ENCODE results near the gene SUCO.

The SUCO gene

DNA sequence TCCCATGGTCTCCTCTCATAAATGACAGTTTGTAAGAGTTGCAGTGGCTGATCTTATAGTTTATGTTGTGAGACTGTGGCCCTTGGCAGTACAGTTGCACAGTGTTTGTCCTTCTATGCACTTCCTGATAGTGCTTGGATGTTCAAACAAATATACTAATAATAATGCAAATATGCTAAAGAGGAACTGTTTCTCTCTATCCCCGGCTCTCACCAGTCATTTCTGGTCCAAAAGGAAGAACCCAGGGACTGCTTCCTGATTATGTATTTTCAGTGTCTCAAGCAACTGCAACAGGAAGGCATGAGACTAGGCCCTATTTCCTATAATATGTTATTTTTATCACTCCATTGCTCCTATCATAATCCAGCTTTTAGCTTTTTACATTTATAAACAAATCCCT lies 17.0 kb upstream of the SUCO start:
- no peak for DNase-seq (ENCODE audit: insufficient read length, low spot score)
- no peak for FAIRE-seq

- FAIRE-seq, result no peak
Observed at GRCh38 chr1:172517081-172517480, 15.9 kb upstream of the SUCO start.

DNA sequence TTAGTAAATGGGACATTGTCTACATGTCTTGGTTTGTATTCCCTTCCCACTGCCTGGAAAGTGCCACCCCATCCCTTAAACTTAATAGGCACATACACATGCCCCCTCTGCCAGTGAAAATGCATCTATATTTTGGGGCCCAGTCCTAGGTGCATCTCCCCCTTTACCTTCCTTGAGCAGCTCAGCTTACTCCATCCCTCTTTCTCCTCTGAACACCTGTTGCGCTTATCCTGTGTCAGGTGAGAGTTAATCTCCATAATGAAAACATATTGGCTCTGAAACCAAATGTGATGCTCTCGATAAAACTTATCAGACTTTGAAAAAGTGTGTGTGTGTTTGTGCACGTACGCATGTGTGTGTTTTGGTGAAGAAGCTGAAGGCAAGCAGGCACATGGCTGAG lies 15.4 kb upstream of the SUCO start:
- DNase-seq (ENCODE audit: insufficient read length, low spot score) (no peak), FAIRE-seq (no peak)

More at GRCh38 chr1:172517081-172517480, 15.9 kb upstream of the SUCO start:
- DNase-seq (ENCODE audit: insufficient read length, low spot score), result no peak

GRCh38 chr1:172529304-172529703 lies 3.6 kb upstream of the SUCO start:
- no peak for DNase-seq (ENCODE audit: insufficient read length, low spot score)
- FAIRE-seq, result no peak

DNA sequence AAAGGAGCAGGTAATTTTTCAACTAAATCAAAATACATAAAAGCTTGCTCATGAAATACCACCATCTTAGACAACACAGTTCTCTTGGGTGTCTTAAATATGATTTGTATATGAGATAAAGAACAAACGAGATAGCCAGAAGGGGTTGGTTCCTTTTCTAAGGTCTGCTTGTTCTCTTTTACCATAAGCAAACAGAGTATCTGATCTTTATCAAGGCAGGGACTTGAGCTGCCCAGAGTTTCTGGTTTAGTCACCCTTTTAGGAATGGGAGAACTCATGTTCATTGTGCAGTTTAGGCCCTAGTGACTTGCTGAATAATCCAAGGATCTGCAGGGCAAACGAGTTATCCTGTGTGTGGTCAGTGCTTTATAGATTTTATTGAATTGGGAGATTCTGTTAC lies 3.0 kb upstream of the SUCO start:
- FAIRE-seq (no peak), DNase-seq (ENCODE audit: insufficient read length, low spot score) (no peak)

DNA sequence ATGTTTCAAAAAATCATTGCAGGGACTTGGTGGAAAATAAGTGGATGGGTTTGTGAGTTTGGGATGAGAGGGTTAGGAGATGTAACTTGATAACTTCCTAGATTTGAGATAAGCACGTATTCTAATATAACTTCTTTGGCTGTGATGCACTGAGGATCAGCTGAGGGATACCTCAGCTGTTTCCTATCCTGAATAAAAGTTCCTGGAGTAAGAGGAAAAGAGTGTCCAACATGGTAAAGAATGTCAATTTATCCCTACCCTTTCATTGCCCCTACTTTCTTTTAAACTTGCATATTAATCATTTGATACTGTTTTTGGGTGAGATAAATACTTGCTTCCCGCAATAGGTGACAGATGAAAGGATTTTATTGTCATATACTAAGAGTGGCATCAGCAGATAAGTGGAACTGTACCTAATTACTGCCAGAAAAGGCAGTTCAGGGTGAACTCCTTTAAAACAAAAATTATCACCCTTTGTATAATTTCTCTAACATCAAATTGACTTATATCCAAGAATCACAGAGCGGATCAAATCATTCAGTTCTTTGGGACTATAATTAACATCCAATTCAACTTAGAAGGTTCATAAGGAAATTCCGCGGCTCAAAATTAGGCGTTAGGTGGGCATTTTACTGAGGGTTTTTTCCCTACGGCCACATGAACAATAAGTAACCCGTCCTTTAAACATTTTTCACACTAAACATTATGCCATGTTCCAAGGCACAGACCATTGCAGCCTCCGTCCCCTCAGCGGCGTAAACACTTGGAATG lies 1.4 kb upstream of the SUCO start:
- FAIRE-seq (no peak), DNase-seq (ENCODE audit: insufficient read length, low spot score) (no peak)

DNA sequence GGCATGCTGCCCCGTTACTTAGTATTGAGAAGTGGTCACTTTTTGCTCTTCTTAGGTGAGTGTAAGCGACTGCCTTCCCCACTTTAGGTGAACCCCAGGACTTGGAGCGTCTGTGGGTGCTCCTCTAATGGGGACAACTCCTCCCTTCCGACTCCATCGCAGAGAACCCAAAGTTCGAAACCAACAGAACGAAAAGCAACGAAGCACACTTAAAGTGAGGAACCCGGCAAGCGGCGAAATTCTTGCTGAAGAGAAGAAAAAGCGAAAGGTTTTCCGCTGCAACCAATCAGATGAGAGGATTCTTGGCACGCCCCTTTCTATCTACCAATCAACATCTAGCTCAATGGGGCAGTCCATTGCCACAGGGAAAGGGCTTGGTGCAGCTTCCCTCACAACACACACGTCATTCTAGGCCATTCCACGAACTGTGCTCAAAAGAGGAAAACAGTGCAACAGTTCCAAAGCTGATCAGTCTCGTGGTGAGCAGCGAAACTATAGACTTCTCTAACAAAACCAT lies 709 bp upstream of the SUCO start:
- peak; percentile 94 for DNase-seq (ENCODE audit: insufficient read length, low spot score)
- FAIRE-seq, result no peak

- DNase-seq (ENCODE audit: insufficient read length, low spot score) (peak; percentile 17), FAIRE-seq (no peak)
Observed at GRCh38 chr1:172533513-172534151, 682 bp downstream of the SUCO start.

DNA sequence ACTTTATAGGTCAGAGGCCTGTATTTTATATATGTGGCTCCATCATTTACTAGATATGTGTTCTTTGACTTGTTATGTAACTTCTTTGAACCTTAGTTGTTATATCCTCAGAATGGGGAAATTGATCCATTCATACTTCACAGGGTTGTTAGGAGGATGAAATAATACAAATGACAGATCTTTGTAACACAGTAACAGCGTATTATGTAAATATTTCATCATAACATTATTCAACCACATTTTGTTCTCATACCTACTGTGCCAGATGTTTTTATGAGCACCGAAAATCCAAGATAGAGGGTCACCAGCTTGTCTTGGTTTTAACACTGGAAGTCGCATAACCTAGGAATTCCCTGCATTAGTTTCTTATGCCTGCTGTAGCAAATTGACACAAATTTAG lies 3.3 kb downstream of the SUCO start:
- FAIRE-seq, result no peak
- DNase-seq (ENCODE audit: insufficient read length, low spot score), result no peak

DNA sequence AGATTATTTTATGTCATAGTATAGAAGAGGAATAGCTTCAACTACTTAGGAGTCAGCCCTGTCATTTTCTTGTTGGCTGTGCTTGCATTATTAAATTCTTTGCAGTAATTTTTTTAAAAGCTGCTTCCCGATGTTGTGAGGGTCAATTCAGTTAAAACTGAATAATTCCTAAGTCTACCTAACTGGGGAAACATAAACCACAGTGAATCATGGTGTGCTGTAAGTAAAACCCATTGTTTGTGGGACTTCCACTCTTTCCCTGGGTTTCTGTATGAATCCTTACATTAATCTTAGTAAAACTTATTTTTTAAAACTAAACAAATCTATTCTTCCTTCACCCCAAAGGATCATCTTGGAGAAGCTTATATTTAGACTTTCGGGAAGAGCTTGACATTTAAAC lies 4.4 kb downstream of the SUCO start:
- no peak for DNase-seq (ENCODE audit: insufficient read length, low spot score)

GRCh38 chr1:172537827-172538391 lies 5.0 kb downstream of the SUCO start:
- FAIRE-seq (no peak), DNase-seq (ENCODE audit: insufficient read length, low spot score) (no peak)

More for the DNA sequence above, 4.4 kb downstream of the SUCO start:
- no peak for FAIRE-seq

DNA sequence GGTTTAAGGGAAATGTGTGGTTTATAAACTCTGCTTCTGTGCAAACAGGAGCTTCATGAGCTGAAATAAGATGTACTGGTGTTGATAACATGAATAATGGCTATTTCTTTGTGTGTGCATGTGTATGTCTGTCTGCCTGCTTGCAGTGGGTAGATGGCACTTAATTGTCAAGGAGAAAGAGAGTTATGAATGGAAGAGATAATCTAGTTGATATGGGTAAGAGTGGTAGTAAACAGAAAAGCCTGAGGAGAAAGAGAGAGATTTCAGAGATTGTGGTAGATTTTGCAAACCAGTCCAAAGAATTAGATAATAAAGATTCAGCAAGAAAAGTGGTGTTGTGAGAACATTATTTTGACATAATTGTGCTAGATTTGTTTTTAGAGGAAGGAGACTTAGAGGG lies 7.7 kb downstream of the SUCO start:
- FAIRE-seq, result no peak
- DNase-seq (ENCODE audit: insufficient read length, low spot score), result no peak

GRCh38 chr1:172544481-172545104 lies 11.6 kb downstream of the SUCO start:
- no peak for DNase-seq (ENCODE audit: insufficient read length, low spot score)
- no peak for FAIRE-seq

- no peak for DNase-seq (ENCODE audit: insufficient read length, low spot score)
- FAIRE-seq, result no peak
Observed at GRCh38 chr1:172545396-172546004, 12.6 kb downstream of the SUCO start.

GRCh38 chr1:172547071-172547470 lies 14.1 kb downstream of the SUCO start:
- DNase-seq (ENCODE audit: insufficient read length, low spot score) (no peak), FAIRE-seq (no peak)

DNA sequence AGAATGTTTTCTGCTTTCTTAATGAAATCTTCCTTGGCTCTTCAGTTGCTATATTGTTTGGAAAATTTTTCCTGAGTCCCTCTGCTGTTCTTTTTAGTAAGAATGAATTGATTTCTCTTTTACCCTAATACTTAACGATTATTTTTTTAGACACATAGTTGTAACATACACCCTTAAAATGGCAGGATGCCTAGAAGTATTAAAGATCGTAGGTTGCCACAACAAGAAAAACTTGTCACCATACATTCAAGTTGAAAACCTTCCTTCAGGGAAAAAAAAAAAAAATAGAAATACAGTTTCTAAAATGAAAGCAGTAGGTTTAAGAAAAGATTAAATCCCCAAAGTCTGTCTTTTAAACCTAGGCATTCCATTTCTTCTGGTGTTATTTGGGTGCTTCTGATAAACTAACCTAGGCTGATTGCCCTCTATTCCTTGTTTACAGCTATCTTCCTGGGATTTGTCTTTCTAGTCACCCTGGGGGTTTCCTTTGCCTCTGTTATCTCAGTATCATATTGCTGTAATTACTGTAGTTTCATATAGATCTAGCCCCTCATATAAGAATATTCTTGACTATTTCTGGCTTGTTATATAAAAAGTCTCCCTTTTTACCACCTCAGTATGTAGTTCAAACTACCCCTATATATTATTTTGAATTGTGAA lies 16.8 kb downstream of the SUCO start:
- DNase-seq (ENCODE audit: insufficient read length, low spot score), result no peak
- FAIRE-seq, result no peak

DNA sequence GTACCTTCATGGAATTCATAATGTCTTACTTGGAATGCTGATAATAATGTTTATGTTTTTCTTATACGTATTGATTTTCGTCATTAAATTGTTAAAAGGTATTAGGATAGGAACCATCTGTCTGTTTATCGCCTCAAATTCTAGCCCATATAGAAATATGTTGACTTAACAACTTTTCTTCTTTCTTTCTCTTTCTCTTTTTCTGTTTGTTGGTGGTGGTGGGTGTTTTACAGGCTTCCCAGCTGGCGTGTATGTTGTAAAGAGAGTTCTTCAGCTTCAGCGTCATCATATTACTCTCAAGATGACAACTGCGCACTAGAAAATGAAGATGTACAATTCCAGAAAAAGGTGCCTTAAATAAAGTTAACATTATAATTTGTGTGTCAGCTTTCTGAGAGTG lies 18.3 kb downstream of the SUCO start:
- FAIRE-seq, result no peak
- no peak for DNase-seq (ENCODE audit: insufficient read length, low spot score)

- FAIRE-seq, result no peak
- DNase-seq (ENCODE audit: insufficient read length, low spot score), result no peak
Observed at GRCh38 chr1:172554915-172555314, 22.0 kb downstream of the SUCO start.

DNA sequence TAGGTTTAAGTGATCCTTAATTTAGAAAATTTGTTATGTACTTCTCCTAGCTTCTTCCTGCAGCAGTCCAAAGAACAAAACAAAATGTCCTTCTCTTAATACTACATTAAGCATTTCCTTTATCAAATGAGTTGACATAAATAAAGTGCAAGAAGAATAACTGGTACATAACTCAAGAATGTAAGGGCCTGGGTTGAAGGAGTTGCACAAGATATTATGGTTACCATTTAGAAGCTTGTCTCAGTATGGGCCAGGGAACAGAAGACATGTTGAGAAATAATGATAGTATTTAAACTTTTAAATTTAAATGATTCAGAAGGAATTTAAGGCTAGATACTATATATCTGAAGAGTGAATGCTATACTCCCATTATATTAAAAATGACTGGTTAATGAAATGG lies 23.5 kb downstream of the SUCO start:
- FAIRE-seq (no peak), DNase-seq (ENCODE audit: insufficient read length, low spot score) (no peak)

GRCh38 chr1:172557270-172557669 lies 24.3 kb downstream of the SUCO start:
- FAIRE-seq (no peak), DNase-seq (ENCODE audit: insufficient read length, low spot score) (no peak)

Measured in HTR-8/SVneo (cell line).